Body of pancreas (tissue), 4 donors: ENCODE measurements around the gene DIAPH3. TPM values are rescaled to one million over a fixed set of nuclear protein-coding genes. Genes with fewer than 3 reads are reported as not detected.

ENCODE experiments used
- ATAC-seq: fragments of 150-250 bp; one replicate; pipeline ENCODE4 v1.9.1; 2016
- DNase-seq, 4 donors: peaks; one replicate each; pipeline ENCODE4 v3.0.0-alpha.2; 2019
- H3K27ac ChIP-seq, 4 donors: fragments of 200-600 bp; sonication (generic); 1 replicate in 3 of 4; 2 replicates in 1 of 4; pipeline versions ENCODE4 v1.5.1 to v1.6.1; 2016 to 2019; ENCODE audit warnings: mild to moderate bottlenecking in 1 of 4, mixed read lengths in 1 of 4, moderate library complexity in 1 of 4
- H3K27me3 ChIP-seq, 2 donors: fragments of 200-600 bp; sonication (generic); one replicate each; pipeline ENCODE4 v1.6.0; 2016; ENCODE audit warnings: mild to moderate bottlenecking in 1 of 2
- H3K36me3 ChIP-seq, 2 donors: fragments of 200-600 bp; sonication (generic); replicated peaks in 1 of 2; 2 replicates each; pipeline ENCODE4 v1.5.1; 2016; ENCODE audit warnings: low read depth in 2 of 2; ENCODE audit not compliant: insufficient read depth in 1 of 2
- H3K4me1 ChIP-seq: fragments of 200-600 bp; sonication (generic); one replicate; pipeline ENCODE4 v1.6.0; 2016
- H3K4me3 ChIP-seq, 2 donors: fragments of 200-600 bp; sonication (generic); 1 replicate in 1 of 2; 2 replicates in 1 of 2; pipeline ENCODE4 v1.5.1; 2016 to 2019
- H3K9me3 ChIP-seq, 3 donors: fragments of 200-600 bp; sonication (generic); 1 replicate in 2 of 3; 2 replicates in 1 of 3; pipeline ENCODE4 v1.5.1; 2016
- CTCF ChIP-seq, 7 experiments: fragments of 450-650 bp in 4 of 7; fragments of 200-600 bp in 3 of 7; sonication (generic) in 3 of 7; IDR thresholded peaks; one replicate each; pipeline ENCODE4 v1.5.1; 2016 to 2019; ENCODE audit warnings: antibody characterized with exemption in 7 of 7
- POLR2A ChIP-seq, 3 donors: fragments of 450-650 bp; IDR thresholded peaks; one replicate each; pipeline ENCODE4 v1.6.1; 2016; ENCODE audit warnings: antibody characterized with exemption in 3 of 3, mild to moderate bottlenecking in 2 of 3
- WGBS, 2 donors: methylation state at CpG; one replicate each; pipeline ENCODE4 v1.1.5; 2017; 5-methylcytosine and 5-hydroxymethylcytosine counted together
- intact Hi-C: fragments of 100-400 bp; cut with DNase I; formaldehyde crosslinking; loops from one replicate; pipeline ENCODE4 v1.15.1; 2023
- total RNA-seq, 2 donors: library from RNA; depleted of rRNA; stranded (reverse); fragments of >200 nt; gene quantifications; one replicate each; pipeline ENCODE4 v1.1.0, GENCODE V29; 2016

The DIAPH3 gene
- total RNA-seq, 2 donors from 2014 or later = 0.33 to 0.78 TPM

GRCh38 chr13:60016229-60016628 lies 147.5 kb downstream of the DIAPH3 start:
- Histone ChIP-seq H3K4me3 (no peak overlapping the region), H3K36me3 (no peaks in the 10 kb centered on the region), H3K4me1 (peaks cover 38% of the 10 kb centered on the region), H3K9me3 (no peaks in the 10 kb centered on the region), H3K27ac (no peak overlapping the region), H3K27me3 (no peaks in the 10 kb centered on the region)
- intact Hi-C loops = no loop called here
- WGBS, 2 donors = 98 to 99% methylated on average over 4 of the region's 4 CpGs
- ATAC-seq = no peak
- no peak for DNase-seq
- TF ChIP-seq CTCF (IDR thresholded peaks at IDR 0.05) = no peak
- TF ChIP-seq POLR2A (IDR thresholded peaks at IDR 0.05) = no peak

- Histone ChIP-seq H3K4me3 (no peak overlapping the region), H3K9me3 (no peaks in the 10 kb centered on the region), H3K27ac (peak overlapping the region in 2 of 4 donors; percentile 64 to 67), H3K4me1 (peaks cover 30% of the 10 kb centered on the region), H3K27me3 (no peaks in the 10 kb centered on the region), H3K36me3 (no peaks in the 10 kb centered on the region)
- DNase-seq (no peak), ATAC-seq (no peak)
- TF ChIP-seq POLR2A (IDR thresholded peaks at IDR 0.05) = no peak
- no peak for TF ChIP-seq CTCF (IDR thresholded peaks at IDR 0.05)
- intact Hi-C loops = no loop called here
- 92 to 96% methylated on average over 6 of the region's 6 CpGs for WGBS, 2 donors
These were observed 150.6 kb downstream of the DIAPH3 start for GRCh38 chr13:60013166-60013565.

- H3K4me3 ChIP-seq = no peak overlapping the region
- 52% methylated on average over 1 of the region's 1 CpG for WGBS, 2 donors
- ATAC-seq (peak; percentile 84), DNase-seq (peak; percentile 32 to 53 (median 46))
- peaks cover 30% of the 10 kb centered on the region for H3K4me1 ChIP-seq
- H3K27ac ChIP-seq = peak overlapping the region; percentile 55 to 67 (median 62)
- intact Hi-C loops = no loop called here
- TF ChIP-seq CTCF (IDR thresholded peaks at IDR 0.05) (no peak), POLR2A (IDR thresholded peaks at IDR 0.05) (no peak)
- H3K27me3 ChIP-seq = no peaks in the 10 kb centered on the region
- H3K36me3 ChIP-seq = no peaks in the 10 kb centered on the region
- H3K9me3 ChIP-seq = no peaks in the 10 kb centered on the region
These were observed 151.2 kb downstream of the DIAPH3 start for GRCh38 chr13:60012488-60012887.

GRCh38 chr13:60009300-60010253 lies 154.2 kb downstream of the DIAPH3 start:
- TF ChIP-seq CTCF (IDR thresholded peaks at IDR 0.05) (no peak), POLR2A (IDR thresholded peaks at IDR 0.05) (no peak)
- H3K27ac ChIP-seq = no peak overlapping the region
- DNase-seq (peak in 3 of 4 donors; percentile 24 to 41 (median 29)), ATAC-seq (no peak)
- intact Hi-C loops = no loop called here
- H3K27me3 ChIP-seq = no peaks in the 10 kb centered on the region
- no peaks in the 10 kb centered on the region for H3K36me3 ChIP-seq
- no peaks in the 10 kb centered on the region for H3K9me3 ChIP-seq
- 58 to 73% methylated on average over 6 of the region's 6 CpGs for WGBS, 2 donors
- H3K4me3 ChIP-seq = no peak overlapping the region
- peaks cover 30% of the 10 kb centered on the region for H3K4me1 ChIP-seq
